ENCODE data around the gene KRTAP21-2. TPM values are rescaled to one million over a fixed set of nuclear protein-coding genes. Genes with fewer than 3 reads are reported as not detected.

Gene KRTAP21-2
- total RNA-seq, 8 experiments from 2014 or later, result not detected

DNA sequence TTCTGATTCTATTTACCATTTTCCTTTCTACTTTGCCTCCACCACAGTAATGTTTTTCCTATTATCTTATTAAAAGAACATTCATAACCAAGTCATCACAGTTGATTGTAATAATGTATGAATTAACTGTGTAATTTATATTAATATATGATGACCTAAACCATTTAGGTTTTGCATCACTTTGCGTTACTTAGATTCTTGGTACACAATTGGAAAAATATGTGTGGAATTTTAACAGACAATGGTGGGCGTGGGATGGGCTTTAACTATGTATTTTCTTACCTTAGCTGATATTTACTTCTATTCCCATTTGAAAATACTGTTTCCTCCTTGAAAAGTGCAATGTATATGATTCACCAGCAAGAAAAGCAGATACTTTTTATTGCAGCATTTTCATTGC, 32.1 kb downstream of the KRTAP21-2 start:
- Histone ChIP-seq H3K4me1 (replicated peaks in 1 of 2) (no peaks in the 10 kb centered on the region), H3K4me3 (no peak overlapping the region), H3K27ac (no peak overlapping the region)
- in situ Hi-C loops (cut with MboI; ENCODE audit: low pct_unique_long_range_greater_than_20kb in 2 of 9, low sequenced_read_pairs in 9 of 9, unreplicated experiment in 9 of 9), result no loop called here
- ATAC-seq (replicated peaks in 6 of 8), result no peak
- 4 to 100% (median 66%) methylated on average over 2 of the region's 2 CpGs; no CpG with 5 or more reads in 2 of the 10 experiments for WGBS, 10 experiments

DNA sequence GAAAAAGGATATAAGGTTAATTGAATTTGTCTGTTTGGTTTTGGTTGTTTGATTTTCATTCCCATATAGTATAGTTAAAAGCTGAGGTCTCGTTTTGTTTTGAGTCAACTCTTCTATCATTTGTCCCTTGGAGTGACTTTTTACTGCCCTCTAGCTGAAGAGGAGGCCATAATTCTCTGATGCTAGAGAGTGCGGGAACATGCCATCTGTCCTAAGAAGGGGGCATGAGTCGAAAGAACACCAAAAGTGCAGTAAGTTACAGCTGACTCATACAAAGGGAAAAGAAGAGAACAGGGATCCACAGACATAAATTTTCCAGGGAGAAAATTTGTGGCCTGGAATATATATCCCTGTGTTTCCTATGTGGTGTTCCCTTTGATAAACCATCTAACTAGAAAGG, 32.6 kb downstream of the KRTAP21-2 start:
- ATAC-seq (replicated peaks in 6 of 8), result no peak
- no peak overlapping the region for H3K27ac ChIP-seq
- WGBS, 10 experiments, result 0 to 87% (median 49%) methylated on average over 1 to 3 of the region's 3 CpGs; no CpG with 5 or more reads in 1 of the 10 experiments
- no peak overlapping the region for H3K4me3 ChIP-seq
- in situ Hi-C loops (cut with MboI; ENCODE audit: low pct_unique_long_range_greater_than_20kb in 2 of 9, low sequenced_read_pairs in 9 of 9, unreplicated experiment in 9 of 9), result no loop called here
- H3K4me1 ChIP-seq (replicated peaks in 1 of 2), result no peaks in the 10 kb centered on the region

DNA sequence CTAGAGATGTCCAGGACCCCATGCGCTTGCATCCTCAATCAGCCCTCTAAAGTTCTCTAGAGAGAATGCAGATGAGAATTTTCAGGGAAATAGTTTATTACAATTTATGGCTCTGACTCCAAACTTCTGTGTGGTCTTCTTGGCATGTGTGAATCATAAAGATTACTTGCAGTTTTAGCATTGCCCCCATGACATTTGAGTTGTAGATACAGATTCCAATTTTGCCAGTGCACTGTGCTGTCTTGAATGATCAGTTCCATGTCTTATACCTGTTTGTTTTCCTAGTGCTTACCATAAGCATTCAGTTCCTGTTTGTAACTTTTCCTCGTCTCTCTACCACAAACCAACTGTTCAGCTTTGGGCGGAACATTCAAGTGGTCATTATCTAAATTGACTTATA, 33.3 kb downstream of the KRTAP21-2 start:
- 17 to 98% (median 83%) methylated on average over 1 to 3 of the region's 3 CpGs; no CpG with 5 or more reads in 1 of the 10 experiments for WGBS, 10 experiments
- Histone ChIP-seq H3K4me1 (replicated peaks in 1 of 2) (no peaks in the 10 kb centered on the region), H3K27ac (no peak overlapping the region), H3K4me3 (no peak overlapping the region)
- ATAC-seq (replicated peaks in 6 of 8), result no peak
- in situ Hi-C loops (cut with MboI; ENCODE audit: low pct_unique_long_range_greater_than_20kb in 2 of 9, low sequenced_read_pairs in 9 of 9, unreplicated experiment in 9 of 9), result no loop called here

DNA sequence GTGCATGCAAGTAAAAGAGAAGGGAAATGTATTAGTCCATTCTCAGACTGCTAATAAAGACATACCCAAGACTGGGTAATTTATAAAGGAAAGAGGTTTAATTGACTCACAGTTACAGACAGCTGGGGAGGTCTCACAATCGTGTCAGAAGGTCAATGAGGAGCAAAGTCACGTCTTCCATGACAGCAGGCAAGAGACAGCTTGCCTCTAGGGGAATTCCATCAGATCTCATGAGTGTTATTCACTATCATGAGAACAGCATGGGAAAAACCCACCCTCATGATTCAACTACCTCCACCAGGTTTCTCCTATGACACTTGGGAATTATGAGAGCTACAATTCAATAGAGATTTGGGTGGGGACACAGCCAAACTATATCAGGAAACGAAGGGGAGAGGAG, 36.6 kb downstream of the KRTAP21-2 start:
- 0 to 60% (median 37%) methylated on average over 1 to 3 of the region's 3 CpGs for WGBS, 10 experiments
- Histone ChIP-seq H3K4me3 (no peak overlapping the region), H3K4me1 (replicated peaks in 1 of 2) (no peaks in the 10 kb centered on the region), H3K27ac (no peak overlapping the region)
- ATAC-seq (replicated peaks in 6 of 8), result no peak
- in situ Hi-C loops (cut with MboI; ENCODE audit: low pct_unique_long_range_greater_than_20kb in 2 of 9, low sequenced_read_pairs in 9 of 9, unreplicated experiment in 9 of 9), result no loop called here

DNA sequence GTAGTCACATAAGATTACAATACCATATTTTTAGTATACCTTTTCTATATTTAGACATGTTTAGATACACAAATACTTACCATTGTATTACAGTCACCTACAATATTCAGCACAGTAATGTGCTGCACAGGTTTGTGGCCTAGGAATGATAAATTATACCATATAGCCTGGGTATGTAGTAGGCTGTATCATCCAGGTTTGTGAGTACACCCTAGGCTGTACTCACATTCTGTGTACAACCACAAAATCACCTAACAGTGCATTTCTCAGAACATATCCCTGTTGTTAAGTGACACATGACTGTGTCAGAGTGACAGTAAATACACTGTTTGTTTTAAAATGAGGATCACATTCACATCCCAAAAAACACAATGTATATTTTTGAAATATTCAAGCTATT, 39.6 kb downstream of the KRTAP21-2 start:
- H3K4me3 ChIP-seq, result no peak overlapping the region
- in situ Hi-C loops (cut with MboI; ENCODE audit: low pct_unique_long_range_greater_than_20kb in 2 of 9, low sequenced_read_pairs in 9 of 9, unreplicated experiment in 9 of 9), result no loop called here
- no peak for ATAC-seq (replicated peaks in 6 of 8)
- H3K27ac ChIP-seq, result no peak overlapping the region
- no peaks in the 10 kb centered on the region for H3K4me1 ChIP-seq (replicated peaks in 1 of 2)

Other genes starting within 250 kb of the KRTAP21-2 start
- gene KRTAP19-5, start 245.1 kb downstream of the KRTAP21-2 start, total RNA-seq, result not detected
- not detected for gene KRTAP19-6, start 205.4 kb downstream of the KRTAP21-2 start, total RNA-seq
- gene KRTAP19-7, start 185.9 kb downstream of the KRTAP21-2 start, total RNA-seq, result not detected
- gene KRTAP22-2, start 156.9 kb downstream of the KRTAP21-2 start, total RNA-seq, result not detected
- gene KRTAP6-3, start 154.8 kb downstream of the KRTAP21-2 start, total RNA-seq, result not detected
- not detected for gene KRTAP6-2, start 148.4 kb downstream of the KRTAP21-2 start, total RNA-seq
- not detected for gene KRTAP22-1, start 146.2 kb downstream of the KRTAP21-2 start, total RNA-seq
- gene KRTAP6-1, start 133.3 kb downstream of the KRTAP21-2 start, total RNA-seq, result not detected
- gene KRTAP20-1, start 130.8 kb downstream of the KRTAP21-2 start, total RNA-seq, result not detected
- not detected for gene KRTAP20-4, start 126.6 kb downstream of the KRTAP21-2 start, total RNA-seq
- not detected for gene KRTAP20-2, start 112.1 kb downstream of the KRTAP21-2 start, total RNA-seq
- not detected for gene KRTAP20-3, start 104.4 kb downstream of the KRTAP21-2 start, total RNA-seq
- not detected for gene KRTAP21-3, start 28.5 kb downstream of the KRTAP21-2 start, total RNA-seq
- not detected for gene KRTAP21-1, start 8.2 kb upstream of the KRTAP21-2 start, total RNA-seq
- under 1 TPM in 1 of 8 experiments, not detected in 7; 0.71 TPM for gene KRTAP8-1, start 66.0 kb upstream of the KRTAP21-2 start, total RNA-seq
- under 1 TPM in 2 of 8 experiments, not detected in 6; 0.47 to 0.71 TPM for gene KRTAP7-1, start 82.5 kb upstream of the KRTAP21-2 start, total RNA-seq
- gene KRTAP11-1, start 134.3 kb upstream of the KRTAP21-2 start, total RNA-seq, result under 1 TPM in 1 of 8 experiments, not detected in 7; 0.36 TPM